ENCODE measurements around the gene RNF11. TPM values are rescaled to one million over a fixed set of nuclear protein-coding genes. Genes with fewer than 3 reads are reported as not detected.

Gene RNF11
- polyA plus RNA-seq, 1 donor (not counting 4 experiments of a cell fraction or from before 2014, with no cell fraction given) = 113 TPM

- Histone ChIP-seq H3K27ac (ENCODE audit: control insufficient read depth, insufficient read depth, low read length) (no peak overlapping the region), H4K20me1 (ENCODE audit: control insufficient read depth, extremely low read depth, insufficient read depth, low read length) (no peaks in the 10 kb centered on the region), H3K36me3 (ENCODE audit: control insufficient read depth in 2 of 2, extremely low read depth in 1 of 2, insufficient read depth in 2 of 2, low read length in 2 of 2) (peaks cover 0 to 1% of the 10 kb centered on the region in 2 experiments), H2AFZ (ENCODE audit: control insufficient read depth, low read length) (no peak overlapping the region), H3K27me3 (ENCODE audit: control insufficient read depth, extremely low read depth, insufficient read depth, low read length) (no peaks in the 10 kb centered on the region), H3K79me2 (ENCODE audit: control insufficient read depth, insufficient read depth, low read length) (no peaks in the 10 kb centered on the region), H3K4me3 (ENCODE audit: control insufficient read depth in 2 of 3, extremely low read depth in 1 of 3, insufficient read depth in 2 of 3, low read depth in 1 of 3, low read length in 3 of 3) (no peak overlapping the region), H3K9ac (ENCODE audit: control insufficient read depth, extremely low read depth, insufficient read depth, low read length) (no peak overlapping the region), H3K9me3 (ENCODE audit: control insufficient read depth, low read depth, low read length) (no peaks in the 10 kb centered on the region), H3K4me2 (ENCODE audit: control insufficient read depth, extremely low read depth, insufficient read depth, low read depth, low read length) (no peak overlapping the region), H3K9me1 (ENCODE audit: control insufficient read depth, extremely low read depth, insufficient read depth, low read length) (no peaks in the 10 kb centered on the region), H3K4me1 (ENCODE audit: control insufficient read depth, extremely low read depth, insufficient read depth, low read length) (no peaks in the 10 kb centered on the region)
- DNase-seq (ENCODE audit: low read depth, low spot score) (no peak), FAIRE-seq (no peak)
- TF ChIP-seq CTCF (optimal IDR thresholded peaks at IDR 0.05 in 1 of 3, IDR thresholded peaks at IDR 0.05 in 1 of 3, conservative IDR thresholded peaks at IDR 0.05 in 1 of 3; ENCODE audit: extremely low read depth in 1 of 3, insufficient read depth in 2 of 3, low read length in 3 of 3) (no peak), EZH2 (IDR thresholded peaks at IDR 0.05; ENCODE audit: low read length) (no peak)
- dilution Hi-C loops (cut with MboI; ENCODE audit: extremely low pct_ligation_motif_present, low sequenced_read_pairs) = no loop called here
Measured at GRCh38 chr1:51281807-51282206, 45.7 kb downstream of the RNF11 start.

GRCh38 chr1:51282605-51283004, 46.5 kb downstream of the RNF11 start:
- H3K36me3 ChIP-seq (ENCODE audit: control insufficient read depth in 2 of 2, extremely low read depth in 1 of 2, insufficient read depth in 2 of 2, low read length in 2 of 2) = peaks cover 0 to 1% of the 10 kb centered on the region in 2 experiments
- no peaks in the 10 kb centered on the region for H4K20me1 ChIP-seq (ENCODE audit: control insufficient read depth, extremely low read depth, insufficient read depth, low read length)
- FAIRE-seq (no peak), DNase-seq (ENCODE audit: low read depth, low spot score) (no peak)
- dilution Hi-C loops (cut with MboI; ENCODE audit: extremely low pct_ligation_motif_present, low sequenced_read_pairs) = no loop called here
- no peak overlapping the region for H3K27ac ChIP-seq (ENCODE audit: control insufficient read depth, insufficient read depth, low read length)
- H3K4me3 ChIP-seq (ENCODE audit: control insufficient read depth in 2 of 3, extremely low read depth in 1 of 3, insufficient read depth in 2 of 3, low read depth in 1 of 3, low read length in 3 of 3) = no peak overlapping the region
- H3K9ac ChIP-seq (ENCODE audit: control insufficient read depth, extremely low read depth, insufficient read depth, low read length) = no peak overlapping the region
- no peak overlapping the region for H2AFZ ChIP-seq (ENCODE audit: control insufficient read depth, low read length)
- no peaks in the 10 kb centered on the region for H3K4me1 ChIP-seq (ENCODE audit: control insufficient read depth, extremely low read depth, insufficient read depth, low read length)
- no peaks in the 10 kb centered on the region for H3K9me3 ChIP-seq (ENCODE audit: control insufficient read depth, low read depth, low read length)
- H3K9me1 ChIP-seq (ENCODE audit: control insufficient read depth, extremely low read depth, insufficient read depth, low read length) = no peaks in the 10 kb centered on the region
- H3K79me2 ChIP-seq (ENCODE audit: control insufficient read depth, insufficient read depth, low read length) = no peaks in the 10 kb centered on the region
- H3K4me2 ChIP-seq (ENCODE audit: control insufficient read depth, extremely low read depth, insufficient read depth, low read depth, low read length) = no peak overlapping the region
- H3K27me3 ChIP-seq (ENCODE audit: control insufficient read depth, extremely low read depth, insufficient read depth, low read length) = no peaks in the 10 kb centered on the region
- no peak for TF ChIP-seq CTCF (optimal IDR thresholded peaks at IDR 0.05 in 1 of 3, IDR thresholded peaks at IDR 0.05 in 1 of 3, conservative IDR thresholded peaks at IDR 0.05 in 1 of 3; ENCODE audit: extremely low read depth in 1 of 3, insufficient read depth in 2 of 3, low read length in 3 of 3)
- no peak for TF ChIP-seq EZH2 (IDR thresholded peaks at IDR 0.05; ENCODE audit: low read length)
